CD4-positive, alpha-beta T cell treated with Interleukin-4 for 1 hour (primary cell): ENCODE data around the gene CDC42SE1.
A peak's percentile ranks its signal among the peaks of the same experiment; 100 is the strongest.
"Not testable (repeated sequence)": the region's sequence is repeated elsewhere in the genome, so short reads cannot be mapped to it uniquely, and the experiment has no call there.

Experiments used
- DNase-seq, 2 donors: peaks; one replicate each; pipeline ENCODE4 v3.0.0-alpha.2; 2020 to 2022

The CDC42SE1 gene

GRCh38 chr1:151059109-151060006 lies at the start of gene CDC42SE1:
TSS of gene CDC42SE1 (minus strand) at chr1:151059622. CDS start at chr1:151055730, 3,892 bp downstream.
- DNase-seq, result peak; percentile 87 to 88

- DNase-seq, result no peak
Measured at GRCh38 chr1:151108331-151108730, 48.9 kb upstream of the CDC42SE1 start.

- DNase-seq, result no peak
Measured at GRCh38 chr1:151106894-151107293, 47.5 kb upstream of the CDC42SE1 start.

GRCh38 chr1:151104630-151105029 lies 45.2 kb upstream of the CDC42SE1 start:
- DNase-seq, result no peak

- no peak for DNase-seq
Measured at GRCh38 chr1:151098126-151098525, 38.7 kb upstream of the CDC42SE1 start.

GRCh38 chr1:151097426-151097825 lies 38.0 kb upstream of the CDC42SE1 start:
- not testable (repeated sequence) for DNase-seq

GRCh38 chr1:151085953-151086559 lies 26.6 kb upstream of the CDC42SE1 start:
- DNase-seq, result no peak

GRCh38 chr1:151072224-151072623 lies 12.8 kb upstream of the CDC42SE1 start:
- no peak for DNase-seq

- peak; percentile 87 to 89 for DNase-seq
Measured at GRCh38 chr1:151070474-151071276, 11.3 kb upstream of the CDC42SE1 start, which contains the start of gene GABPB2. TSS of gene GABPB2 (plus strand) at chr1:151070761. CDS start at chr1:151088190, 17,429 bp downstream.

- DNase-seq, result no peak
Measured at GRCh38 chr1:151069103-151069486, 9.7 kb upstream of the CDC42SE1 start.

- DNase-seq, result no peak
Measured at GRCh38 chr1:151067185-151067584, 7.8 kb upstream of the CDC42SE1 start.

- DNase-seq, result no peak
Measured at GRCh38 chr1:151065089-151065645, 5.7 kb upstream of the CDC42SE1 start.

- DNase-seq, result no peak
Measured at GRCh38 chr1:151062741-151063371, 3.4 kb upstream of the CDC42SE1 start.

- no peak for DNase-seq
Measured at GRCh38 chr1:151061704-151062103, 2.3 kb upstream of the CDC42SE1 start.

- no peak for DNase-seq
Measured at GRCh38 chr1:151060657-151061421, 1.4 kb upstream of the CDC42SE1 start.

- DNase-seq, result peak in 1 of 2 donors; percentile 25
Measured at GRCh38 chr1:151060007-151060656, 710 bp upstream of the CDC42SE1 start, which contains the start of gene MLLT11. TSS of gene MLLT11 (plus strand) at chr1:151060397. CDS start at chr1:151067225, 6,828 bp downstream.

- DNase-seq, result no peak
Measured at GRCh38 chr1:151058692-151059091, 730 bp downstream of the CDC42SE1 start.

GRCh38 chr1:151056149-151056548 lies 3.3 kb downstream of the CDC42SE1 start:
- DNase-seq, result peak; percentile 47 to 78

GRCh38 chr1:151055581-151055980 lies 3.8 kb downstream of the CDC42SE1 start:
- peak in 1 of 2 donors; percentile 27 for DNase-seq

- DNase-seq, result no peak
Measured at GRCh38 chr1:151054971-151055547, 4.4 kb downstream of the CDC42SE1 start.
